GM12878 (cell line): Measurements from ENCODE around the gene LRRC56. TPM values are rescaled to one million over a fixed set of nuclear protein-coding genes. Genes with fewer than 3 reads are reported as not detected.

ENCODE experiments used
- ATAC-seq: fragments of 200-7000 bp; cut with Tn5 transposase; 3 replicates; pipeline ENCODE4 v1.9.1; 2020; ENCODE audit warnings: mild to moderate bottlenecking, moderate library complexity
- BruUV-seq: library from RNA; stranded (reverse); fragments of 400-500 nt; replicated peaks from 2 replicates; lab custom pipeline; 2021; lab: Mats Ljungman, UMichigan
- CTCF ChIA-PET: fragments of 300-600 bp; sonication (Branson Sonifier 250); formaldehyde crosslinking; extraction: SDS; loops from one replicate; lab custom pipeline; 2021; ENCODE audit warnings: inconsistent platforms; lab: Yijun Ruan, JAX
- POLR2A ChIA-PET: fragments of 350-600 bp; formaldehyde crosslinking; extraction: SDS; loops from one replicate; lab custom pipeline; 2021; ENCODE audit warnings: inconsistent platforms; lab: Charles Lee
- RAD21 ChIA-PET: fragments of 300-600 bp; sonication (Branson Sonifier 250); formaldehyde crosslinking; loops from one replicate; lab custom pipeline; 2023; ENCODE audit warnings: antibody characterized with exemption; ENCODE audit not compliant: unreplicated experiment; lab: Charles Lee
- SMC1A ChIA-PET: fragments of 300-600 bp; sonication (Branson Sonifier 250); formaldehyde crosslinking; loops from one replicate; lab custom pipeline; 2023; ENCODE audit not compliant: unreplicated experiment, uncharacterized antibody; lab: Charles Lee
- DNase-seq: peaks from one replicate; pipeline ENCODE4 v3.0.0-alpha.2; 2011; ENCODE audit warnings: low read depth, low spot score
- FAIRE-seq: peaks from 3 replicates; lab custom pipeline; 2011; peaks lifted over from hg19 to GRCh38; lab: Jason Lieb, UNC
- H2AFZ ChIP-seq: 2 replicates; pipeline ENCODE4 v1.6.0; 2011; ENCODE audit warnings: low read depth, low read length, control low read depth; ENCODE audit not compliant: control insufficient read depth
- H3K27ac ChIP-seq: 2 replicates; pipeline ENCODE4 v1.5.1; 2011; ENCODE audit warnings: control low read depth; ENCODE audit not compliant: control insufficient read depth, insufficient read depth
- H3K27me3 ChIP-seq, 2 experiments: replicated peaks in 1 of 2; 2 replicates each; pipeline versions ENCODE4 v1.6.0 to v1.6.1; 2011; ENCODE audit warnings: low read length in 1 of 2; ENCODE audit not compliant: control insufficient read depth in 2 of 2, insufficient read depth in 2 of 2
- H3K36me3 ChIP-seq, 2 experiments: 2 replicates each; pipeline ENCODE4 v1.5.1; 2011; ENCODE audit warnings: low read length in 1 of 2; ENCODE audit not compliant: control insufficient read depth in 2 of 2, insufficient read depth in 2 of 2
- H3K4me1 ChIP-seq: 2 replicates; pipeline ENCODE4 v1.6.1; 2011; ENCODE audit warnings: mild to moderate bottlenecking, low read length, moderate library complexity, mixed read lengths; ENCODE audit not compliant: control insufficient read depth, insufficient read depth
- H3K4me2 ChIP-seq: 2 replicates; pipeline ENCODE4 v1.6.0; 2011; ENCODE audit warnings: control low read depth; ENCODE audit not compliant: control insufficient read depth, insufficient read depth
- H3K4me3 ChIP-seq: fragments of 200-600 bp; sonication (generic); 2 replicates; pipeline ENCODE4 v1.5.1; 2016
- H3K79me2 ChIP-seq: 2 replicates; pipeline ENCODE4 v1.6.0; 2011; ENCODE audit warnings: low read length; ENCODE audit not compliant: control insufficient read depth, insufficient read depth
- H3K9ac ChIP-seq: 2 replicates; pipeline ENCODE4 v1.8.0; 2011; ENCODE audit warnings: low read length, control low read depth, mixed read lengths; ENCODE audit not compliant: control insufficient read depth, insufficient read depth
- H3K9me3 ChIP-seq: replicated peaks from 3 replicates; pipeline ENCODE4 v1.5.1; 2011; ENCODE audit warnings: mild to moderate bottlenecking, low read length; ENCODE audit not compliant: control insufficient read depth, insufficient read depth
- H4K20me1 ChIP-seq: 2 replicates; pipeline ENCODE4 v1.6.0; 2011; ENCODE audit not compliant: control insufficient read depth, insufficient read depth
- CHD2 ChIP-seq: IDR thresholded peaks from 2 replicates; pipeline ENCODE4 v1.6.1; 2011; ENCODE audit warnings: low read depth, low read length, improper control_type of control experiment, borderline replicate concordance
- EP300 ChIP-seq, 2 experiments: fragments of 150-350 bp in 1 of 2; IDR thresholded peaks; 2 replicates each; pipeline ENCODE4 v1.6.1; 2011 to 2012; ENCODE audit warnings: low read depth in 2 of 2, low read length in 2 of 2, borderline replicate concordance in 1 of 2, improper control_type of control experiment in 1 of 2, inconsistent platforms in 1 of 2; ENCODE audit not compliant: control insufficient read depth in 1 of 2
- MTA2 ChIP-seq: fragments of 450-650 bp; IDR thresholded peaks from 2 replicates; pipeline ENCODE4 v1.6.1; 2016; ENCODE audit warnings: low read depth, mild to moderate bottlenecking, moderate library complexity
- RB1 ChIP-seq: fragments of 450-650 bp; formaldehyde crosslinking; IDR thresholded peaks from 2 replicates; pipeline ENCODE4 v1.6.1; 2017; ENCODE audit warnings: mild to moderate bottlenecking, borderline replicate concordance
- RBBP5 ChIP-seq: fragments of 200-600 bp; sonication (generic); conservative IDR thresholded peaks from 2 replicates; pipeline ENCODE4 v1.6.1; 2016
- SRF ChIP-seq, 2 experiments: IDR thresholded peaks; 2 replicates each; pipeline ENCODE4 v1.6.1; 2011; ENCODE audit warnings: low read depth in 2 of 2, low read length in 2 of 2, mild to moderate bottlenecking in 1 of 2, moderate library complexity in 1 of 2
- ZSCAN29 ChIP-seq: fragments of 450-650 bp; IDR thresholded peaks from 2 replicates; pipeline ENCODE4 v1.6.1; 2017; ENCODE audit warnings: mild to moderate bottlenecking, moderate library complexity
- ZZZ3 ChIP-seq: IDR thresholded peaks from 2 replicates; pipeline ENCODE4 v1.6.1; 2011; ENCODE audit warnings: low read depth; ENCODE audit not compliant: control insufficient read depth, insufficient read length
- WGBS: methylation state at CpG from one replicate; pipeline ENCODE4 v1.1.6; 2016; ENCODE audit warnings: low lambda C conversion rate; ENCODE audit not compliant: insufficient replicate concordance, insufficient coverage; ENCODE audit errors: missing lambda C conversion rate; 5-methylcytosine and 5-hydroxymethylcytosine counted together
- in situ Hi-C: fragments of 300-500 bp; cut with MboI; formaldehyde crosslinking; loops from 9 replicates; pipeline ENCODE4 v1.14.3; 2018; ENCODE audit warnings: mixed read lengths
- intact Hi-C: fragments of 100-400 bp; cut with micrococcal nuclease; formaldehyde crosslinking; loops from one replicate; pipeline ENCODE4 v1.14.2; 2022; ENCODE audit not compliant: unreplicated experiment
- polyA plus RNA-seq, 11 experiments: library from polyadenylated mRNA; depleted of rRNA in 4 of 11; unstranded in 6 of 11; stranded (reverse) in 5 of 11; fragments of >200 nt; fragmentation: Nextera tagmentation in 4 of 11; fragmentation: Illumina TruSeq in 1 of 11; extraction: Ambion mirVana in 4 of 11; extraction: Trizol in 1 of 11; gene quantifications; 1 replicate in 1 of 11; 2 replicates in 10 of 11; pipeline versions ENCODE4 v1.2.1 to v1.2.3, GENCODE V29; 2011 to 2016; ENCODE audit warnings: inconsistent platforms in 2 of 11, missing spikeins in 2 of 11, low read depth in 1 of 11
- total RNA-seq, 4 experiments: library from RNA; depleted of rRNA in 3 of 4; stranded (reverse); fragments of >200 nt in 3 of 4; fragmentation: Illumina TruSeq in 1 of 4; extraction: Trizol in 1 of 4; gene quantifications; 2 replicates each; pipeline versions ENCODE4 v1.2.1 to v1.2.3, GENCODE V29; 2013 to 2021
- TF ChIP-seq, protein P1 (sequence below): fragments of 450-650 bp; IDR thresholded peaks from 2 replicates; pipeline ENCODE4 v1.6.1; 2016; ENCODE audit warnings: mild to moderate bottlenecking
- TF ChIP-seq, protein P2 (sequence below): fragments of 450-650 bp; IDR thresholded peaks from 2 replicates; pipeline ENCODE4 v1.6.1; 2014; ENCODE audit warnings: mild to moderate bottlenecking

LRRC56 gene
- total and polyA plus RNA-seq, 10 of the 15 experiments (the other 5 are each of a cell fraction or from before 2014, with no cell fraction given), result 0.02 to 1.9 (median 0.75) TPM; not detected in 1

DNA sequence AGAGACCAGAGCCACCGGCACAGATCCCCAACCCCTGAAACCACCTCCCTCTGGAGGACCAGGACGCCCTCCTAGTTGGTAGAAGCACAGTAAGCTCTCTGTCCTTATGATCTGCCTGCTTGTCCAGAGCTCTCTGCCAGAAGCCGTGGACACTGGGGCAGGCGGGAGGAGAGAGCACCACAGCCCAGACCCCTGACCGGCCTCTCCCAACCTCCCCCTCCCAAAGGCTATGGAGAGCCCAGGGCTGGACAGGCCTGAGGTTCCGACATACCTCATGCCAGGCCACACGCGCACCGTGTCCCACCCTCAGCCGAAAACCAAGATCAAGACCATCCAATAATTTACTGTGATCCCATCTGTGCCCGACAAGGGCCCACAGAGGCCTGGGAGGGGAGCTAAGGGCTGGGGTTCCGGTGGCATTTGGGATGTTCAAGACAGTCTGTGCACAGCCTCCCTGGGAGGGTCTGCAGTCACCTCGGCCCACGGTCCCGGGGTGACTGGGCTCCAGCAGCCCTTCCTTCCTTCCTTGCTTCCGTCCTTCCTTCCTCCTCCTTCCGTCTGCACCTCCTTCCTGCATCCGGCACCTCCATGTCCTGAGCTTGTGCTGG, 5.3 kb upstream of the LRRC56 start (continued):
- TF ChIP-seq, protein P1, sequence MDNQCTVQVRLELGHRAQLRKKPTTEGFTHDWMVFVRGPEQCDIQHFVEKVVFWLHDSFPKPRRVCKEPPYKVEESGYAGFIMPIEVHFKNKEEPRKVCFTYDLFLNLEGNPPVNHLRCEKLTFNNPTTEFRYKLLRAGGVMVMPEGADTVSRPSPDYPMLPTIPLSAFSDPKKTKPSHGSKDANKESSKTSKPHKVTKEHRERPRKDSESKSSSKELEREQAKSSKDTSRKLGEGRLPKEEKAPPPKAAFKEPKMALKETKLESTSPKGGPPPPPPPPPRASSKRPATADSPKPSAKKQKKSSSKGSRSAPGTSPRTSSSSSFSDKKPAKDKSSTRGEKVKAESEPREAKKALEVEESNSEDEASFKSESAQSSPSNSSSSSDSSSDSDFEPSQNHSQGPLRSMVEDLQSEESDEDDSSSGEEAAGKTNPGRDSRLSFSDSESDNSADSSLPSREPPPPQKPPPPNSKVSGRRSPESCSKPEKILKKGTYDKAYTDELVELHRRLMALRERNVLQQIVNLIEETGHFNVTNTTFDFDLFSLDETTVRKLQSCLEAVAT, result no peak
- TF ChIP-seq ZZZ3 (no peak), ZSCAN29 (no peak), RB1 (no peak), CHD2 (no peak), MTA2 (no peak), SRF (IDR thresholded peaks at IDR 0.05; ENCODE audit: low read depth in 2 of 2, low read length in 2 of 2) (no peak), EP300 (IDR thresholded peaks at IDR 0.05; ENCODE audit: borderline replicate concordance in 1 of 2, control insufficient read depth in 1 of 2, low read depth in 2 of 2, low read length in 2 of 2) (no peak)
- TF ChIP-seq, protein P2, sequence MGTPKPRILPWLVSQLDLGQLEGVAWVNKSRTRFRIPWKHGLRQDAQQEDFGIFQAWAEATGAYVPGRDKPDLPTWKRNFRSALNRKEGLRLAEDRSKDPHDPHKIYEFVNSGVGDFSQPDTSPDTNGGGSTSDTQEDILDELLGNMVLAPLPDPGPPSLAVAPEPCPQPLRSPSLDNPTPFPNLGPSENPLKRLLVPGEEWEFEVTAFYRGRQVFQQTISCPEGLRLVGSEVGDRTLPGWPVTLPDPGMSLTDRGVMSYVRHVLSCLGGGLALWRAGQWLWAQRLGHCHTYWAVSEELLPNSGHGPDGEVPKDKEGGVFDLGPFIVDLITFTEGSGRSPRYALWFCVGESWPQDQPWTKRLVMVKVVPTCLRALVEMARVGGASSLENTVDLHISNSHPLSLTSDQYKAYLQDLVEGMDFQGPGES, result no peak

DNA sequence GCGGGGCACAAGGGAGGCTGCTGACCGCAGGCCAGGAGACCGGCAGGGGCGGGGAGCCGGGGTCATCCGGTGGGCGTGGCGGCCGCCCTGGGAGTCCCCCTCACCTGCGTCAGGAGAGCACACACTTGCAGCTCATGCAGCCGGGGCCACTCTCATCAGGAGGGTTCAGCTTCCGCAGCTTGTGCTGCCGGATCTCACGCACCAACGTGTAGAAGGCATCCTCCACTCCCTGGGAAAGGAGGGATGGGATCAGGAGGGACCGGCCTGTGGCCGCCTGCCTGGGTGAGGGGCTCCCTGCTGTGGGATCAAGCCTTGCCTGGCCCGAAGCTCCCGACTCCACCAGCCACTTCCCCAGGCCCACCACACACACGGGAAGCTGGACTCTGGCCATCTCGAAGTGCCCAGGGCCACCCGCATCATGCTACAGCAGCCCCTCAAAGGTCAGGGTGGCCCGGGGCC, 4.8 kb upstream of the LRRC56 start:
- no peaks in the 10 kb centered on the region for H3K27me3 ChIP-seq
- POLR2A ChIA-PET, result no interaction called here
- H3K9ac ChIP-seq, result no peak overlapping the region
- RAD21 ChIA-PET, result no interaction called here
- no peaks in the 10 kb centered on the region for H3K9me3 ChIP-seq
- H3K79me2 ChIP-seq, result peaks cover 16% of the 10 kb centered on the region
- intact Hi-C loops (no loop called here), in situ Hi-C loops (no loop called here)
- H3K4me1 ChIP-seq, result peaks cover 15% of the 10 kb centered on the region
- TF ChIP-seq RBBP5, result no peak
- H3K27ac ChIP-seq, result no peak overlapping the region
- peaks cover 0 to 12% of the 10 kb centered on the region in 2 experiments; a peak in 3 of 4 replicates for H3K36me3 ChIP-seq
- no peak overlapping the region for H3K4me2 ChIP-seq
- ATAC-seq, result no peak
- no TSS peak for BruUV-seq
- CTCF ChIA-PET, result interaction anchor here (1.3 kb wide), 1 partner anchor 13 kb away, joined by 3 read pairs; no protein-coding TSS in a partner anchor
- WGBS, result 88% methylated on average over 23 of the region's 23 CpGs
- DNase-seq, result no peak
- H3K4me3 ChIP-seq, result no peak overlapping the region
- no peaks in the 10 kb centered on the region for H4K20me1 ChIP-seq
- SMC1A ChIA-PET, result interaction anchor here (2.1 kb wide), 1 partner anchor 14 kb away, joined by 5 read pairs; no protein-coding TSS in a partner anchor
- FAIRE-seq, result no peak
- no peak overlapping the region for H2AFZ ChIP-seq
